HCT116 (cell line): Measurements from ENCODE around the gene NFE2L2.

ENCODE experiments used
- CTCF ChIP-seq, 3 experiments: fragments of 200-600 bp in 1 of 3; sonication (generic) in 1 of 3; IDR thresholded peaks in 2 of 3; conservative IDR thresholded peaks in 1 of 3; 2 replicates each; pipeline ENCODE4 v1.5.1; 2012 to 2017; ENCODE audit warnings: low read depth in 2 of 3, low read length in 2 of 3, antibody characterized with exemption in 1 of 3, borderline replicate concordance in 1 of 3, control low read depth in 1 of 3, mild to moderate bottlenecking in 1 of 3, mixed read lengths in 1 of 3, mixed run types in 1 of 3, moderate library complexity in 1 of 3; ENCODE audit not compliant: insufficient read depth in 1 of 3
- MAX ChIP-seq: IDR thresholded peaks from 2 replicates; pipeline ENCODE4 v1.6.1; 2012

- TF ChIP-seq CTCF (IDR thresholded peaks at IDR 0.05 in 2 of 3, conservative IDR thresholded peaks at IDR 0.05 in 1 of 3; ENCODE audit: borderline replicate concordance in 1 of 3, insufficient read depth in 1 of 3, low read depth in 2 of 3, low read length in 2 of 3) = no peak
- TF ChIP-seq MAX = no peak
These were observed 28.6 kb downstream of the NFE2L2 start for GRCh38 chr2:177235855-177236437.
